ENCODE measurements around the gene RNF44. TPM values are rescaled to one million over a fixed set of nuclear protein-coding genes. Genes with fewer than 3 reads are reported as not detected.

RNF44 gene
- total and polyA plus RNA-seq, 2 of the 4 experiments (the other 2 are of a cell fraction) = 0.54 to 12.4 TPM

- Histone ChIP-seq H3K4me2 (ENCODE audit: low read depth, low read length) (no peak overlapping the region), H2BK120ac (ENCODE audit: low read depth, low read length) (no peak overlapping the region), H4K20me1 (ENCODE audit: insufficient read depth, low read length) (no peaks in the 10 kb centered on the region), H3K9ac (ENCODE audit: low read depth, low read length) (no peak overlapping the region), H2AK9ac (replicated peaks; ENCODE audit: low read depth, low read length, poor library complexity) (no peak overlapping the region), H3K4ac (ENCODE audit: low read depth, low read length) (no peak overlapping the region), H2BK5ac (ENCODE audit: low read depth, low read length, poor library complexity, severe bottlenecking) (no peak overlapping the region), H4K5ac (ENCODE audit: low read depth, low read length) (no peak overlapping the region), H2BK20ac (ENCODE audit: low read depth, low read length) (no peak overlapping the region), H3K9me1 (ENCODE audit: insufficient read depth, low read length) (peaks cover 9% of the 10 kb centered on the region; the same call in 1 of the 2 replicates), H3K27ac (ENCODE audit: insufficient read depth, low read length) (no peak overlapping the region), H3K27me3 (ENCODE audit: control insufficient read depth, insufficient read depth, low read length) (peaks cover 5% of the 10 kb centered on the region; the same call in 1 of the 2 replicates), H3K36me3 (ENCODE audit: control insufficient read depth, insufficient read depth, low read length) (no peaks in the 10 kb centered on the region), H3K23ac (ENCODE audit: low read depth, low read length) (no peak overlapping the region), H4K8ac (ENCODE audit: low read depth in 2 of 2, low read length in 2 of 2) (no peak overlapping the region), H3K79me1 (ENCODE audit: low read depth in 1 of 2, low read length in 2 of 2) (no peaks in the 10 kb centered on the region; a peak in 1 of 4 replicates), H3K4me3 (ENCODE audit: insufficient read depth, low read depth, low read length) (no peak overlapping the region), H3K14ac (replicated peaks; ENCODE audit: low read depth, low read length) (no peak overlapping the region), H4K91ac (ENCODE audit: insufficient read depth, low read depth, low read length) (no peak overlapping the region), H2AK5ac (ENCODE audit: low read depth, low read length) (no peak overlapping the region), H2AFZ (replicated peaks; ENCODE audit: low read length, poor library complexity) (peak overlapping the region; percentile 46), H2BK15ac (ENCODE audit: low read depth, low read length) (no peak overlapping the region), H3K4me1 (ENCODE audit: control insufficient read depth, insufficient read depth, low read length) (peaks cover 7% of the 10 kb centered on the region), H3K18ac (ENCODE audit: low read depth, low read length) (no peak overlapping the region), H3K56ac (ENCODE audit: extremely low read depth, insufficient read depth, low read length) (no peak overlapping the region), H3K9me3 (ENCODE audit: control insufficient read depth, insufficient read depth, low read length) (no peaks in the 10 kb centered on the region)
- in situ Hi-C loops (cut with MboI; ENCODE audit: low sequenced_read_pairs) (loop anchor here (10.0 kb wide), 1 partner anchor 49 kb away; no protein-coding TSS in a partner anchor), intact Hi-C loops (cut with micrococcal nuclease) (no loop called here), dilution Hi-C loops (cut with HindIII; ENCODE audit: low sequenced_read_pairs, unreplicated experiment) (no loop called here)
- ChIA-PET POLR2A (ENCODE audit: unreplicated experiment) (no interaction called here), CTCF (interaction anchor here (0.9 kb wide), 1 partner anchor 85 kb away, joined by 3 read pairs; no protein-coding TSS in a partner anchor)
- ATAC-seq (ENCODE audit: low read depth) = no peak
- BruUV-seq (replicated peaks) = no TSS peak
- no peak for TF ChIP-seq NFE2L2 (IDR thresholded peaks at IDR 0.05; ENCODE audit: low read depth, low read length)
- TF ChIP-seq RCOR1 (IDR thresholded peaks at IDR 0.05; ENCODE audit: insufficient replicate concordance, low read length) = no peak
- no peak for TF ChIP-seq MAFK (IDR thresholded peaks at IDR 0.05; ENCODE audit: low read depth, low read length)
- TF ChIP-seq MXI1 (IDR thresholded peaks at IDR 0.05; ENCODE audit: borderline replicate concordance, low read depth, low read length) = no peak
- TF ChIP-seq BHLHE40 (IDR thresholded peaks at IDR 0.05; ENCODE audit: low read depth, low read length) = no peak
- no peak for DNase-seq
- 68% methylated on average over 9 of the region's 37 CpGs; no CpG with 5 or more reads in 1 of the 2 experiments for WGBS, 2 experiments (ENCODE audit: extremely low coverage in 2 of 2, insufficient read length in 1 of 2)
Measured at GRCh38 chr5:176575488-176576422, 38.6 kb upstream of the RNF44 start.

Data from IMR-90 (cell line).